ENCODE results near the gene RFX4. TPM values are rescaled to one million over a fixed set of nuclear protein-coding genes. Genes with fewer than 3 reads are reported as not detected.

RFX4 gene
- total and polyA plus RNA-seq, 2 donors (not counting 3 experiments of a cell fraction or from before 2014, with no cell fraction given) = not detected

DNA sequence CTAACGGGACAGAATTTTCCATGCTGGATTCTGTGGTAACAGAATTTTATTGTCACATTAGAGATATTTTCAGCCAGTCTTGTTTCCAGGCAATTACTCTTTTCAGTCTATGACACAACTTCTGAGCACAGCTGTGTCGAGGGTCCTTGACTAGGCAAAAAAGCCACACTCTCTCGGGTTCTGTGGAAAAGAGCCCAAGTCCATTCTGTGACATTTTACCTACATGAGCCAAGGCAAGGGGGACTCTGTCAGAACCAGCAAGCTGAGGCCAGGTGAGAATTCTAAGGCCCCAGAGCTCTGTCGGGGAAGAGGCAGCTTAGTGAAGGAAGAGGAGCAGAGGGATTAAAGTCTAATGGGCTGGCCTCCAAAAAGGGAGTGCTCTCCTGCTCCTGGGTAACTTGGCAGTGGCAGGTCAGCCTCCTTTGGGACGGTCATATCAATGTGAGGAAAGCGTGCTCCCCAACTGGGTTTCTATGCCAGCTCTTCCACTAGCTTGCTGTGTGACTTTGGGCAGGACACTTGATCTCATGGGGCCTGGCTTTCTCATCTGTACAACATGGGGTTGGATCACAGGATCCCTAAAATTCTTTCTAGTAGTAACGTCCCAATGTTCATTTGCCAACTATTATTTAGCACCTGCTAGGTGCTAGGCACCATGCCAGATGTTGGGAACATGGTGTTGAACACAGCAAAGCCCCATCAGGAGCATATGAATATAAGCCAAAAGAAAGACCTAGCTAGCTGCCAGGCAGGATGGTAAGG, 175.7 kb downstream of the RFX4 start:
- Histone ChIP-seq H4K20me1 (replicated peaks; ENCODE audit: control insufficient read depth, extremely low read depth, insufficient read depth, low read length) (no peaks in the 10 kb centered on the region), H3K9me1 (replicated peaks; ENCODE audit: control insufficient read depth, extremely low read depth, insufficient read depth, low read length) (no peaks in the 10 kb centered on the region), H2AFZ (ENCODE audit: low read depth, low read length) (no peak overlapping the region), H3K9ac (replicated peaks; ENCODE audit: extremely low read depth, insufficient read depth, low read length) (no peak overlapping the region), H3K36me3 (ENCODE audit: control insufficient read depth in 2 of 2, extremely low read depth in 1 of 2, insufficient read depth in 2 of 2, low read length in 2 of 2) (no peaks in the 10 kb centered on the region), H3K4me1 (ENCODE audit: control insufficient read depth, extremely low read depth, insufficient read depth, low read length) (no peaks in the 10 kb centered on the region), H3K27ac (ENCODE audit: insufficient read depth, low read depth, low read length) (no peak overlapping the region), H3K27me3 (ENCODE audit: control insufficient read depth in 2 of 2, insufficient read depth in 2 of 2, low read length in 2 of 2) (peaks cover 0 to 2% of the 10 kb centered on the region in 2 experiments), H3K79me2 (ENCODE audit: control insufficient read depth, insufficient read depth, low read length) (no peaks in the 10 kb centered on the region), H3K9me3 (replicated peaks; ENCODE audit: control insufficient read depth, insufficient read depth, low read length) (no peaks in the 10 kb centered on the region), H3K4me3 (replicated peaks in 1 of 3; ENCODE audit: insufficient read depth in 1 of 3, low read depth in 1 of 3, low read length in 3 of 3) (no peak overlapping the region), H3K4me2 (ENCODE audit: insufficient read depth, low read length) (no peak overlapping the region)
- CTCF ChIA-PET = interaction anchor here (0.5 to 2.9 kb wide), 3 partner anchors 8 to 24 kb away, joined by 3 to 11 read pairs (median 3); no protein-coding TSS in a partner anchor
- intact Hi-C loops (cut with micrococcal nuclease) = no loop called here
- BruUV-seq (replicated peaks) = no TSS peak
- TF ChIP-seq, protein P1, sequence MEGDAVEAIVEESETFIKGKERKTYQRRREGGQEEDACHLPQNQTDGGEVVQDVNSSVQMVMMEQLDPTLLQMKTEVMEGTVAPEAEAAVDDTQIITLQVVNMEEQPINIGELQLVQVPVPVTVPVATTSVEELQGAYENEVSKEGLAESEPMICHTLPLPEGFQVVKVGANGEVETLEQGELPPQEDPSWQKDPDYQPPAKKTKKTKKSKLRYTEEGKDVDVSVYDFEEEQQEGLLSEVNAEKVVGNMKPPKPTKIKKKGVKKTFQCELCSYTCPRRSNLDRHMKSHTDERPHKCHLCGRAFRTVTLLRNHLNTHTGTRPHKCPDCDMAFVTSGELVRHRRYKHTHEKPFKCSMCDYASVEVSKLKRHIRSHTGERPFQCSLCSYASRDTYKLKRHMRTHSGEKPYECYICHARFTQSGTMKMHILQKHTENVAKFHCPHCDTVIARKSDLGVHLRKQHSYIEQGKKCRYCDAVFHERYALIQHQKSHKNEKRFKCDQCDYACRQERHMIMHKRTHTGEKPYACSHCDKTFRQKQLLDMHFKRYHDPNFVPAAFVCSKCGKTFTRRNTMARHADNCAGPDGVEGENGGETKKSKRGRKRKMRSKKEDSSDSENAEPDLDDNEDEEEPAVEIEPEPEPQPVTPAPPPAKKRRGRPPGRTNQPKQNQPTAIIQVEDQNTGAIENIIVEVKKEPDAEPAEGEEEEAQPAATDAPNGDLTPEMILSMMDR (IDR thresholded peaks at IDR 0.05; ENCODE audit: extremely low read depth in 1 of 2, insufficient read depth in 1 of 2, low read depth in 1 of 2, low read length in 2 of 2) = no peak
- TF ChIP-seq JUN (IDR thresholded peaks at IDR 0.05; ENCODE audit: borderline replicate concordance, insufficient read depth, insufficient read length, low read depth) (no peak), POLR2A (IDR thresholded peaks at IDR 0.05; ENCODE audit: low read depth, low read length) (no peak), MYC (IDR thresholded peaks at IDR 0.05; ENCODE audit: low read depth, low read length) (no peak), GATA2 (IDR thresholded peaks at IDR 0.05; ENCODE audit: insufficient read depth, insufficient read length, low read depth, low read length) (no peak), FOS (IDR thresholded peaks at IDR 0.05; ENCODE audit: borderline replicate concordance, insufficient read depth, low read length) (no peak)
- TF ChIP-seq, protein P2, sequence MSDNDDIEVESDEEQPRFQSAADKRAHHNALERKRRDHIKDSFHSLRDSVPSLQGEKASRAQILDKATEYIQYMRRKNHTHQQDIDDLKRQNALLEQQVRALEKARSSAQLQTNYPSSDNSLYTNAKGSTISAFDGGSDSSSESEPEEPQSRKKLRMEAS (IDR thresholded peaks at IDR 0.05; ENCODE audit: insufficient read depth, insufficient read length) = no peak
- no peak for DNase-seq (ENCODE audit: low read depth, low spot score)
- dilution Hi-C loops (cut with MboI; ENCODE audit: extremely low pct_ligation_motif_present, low sequenced_read_pairs) = no loop called here
- POLR2A ChIA-PET = no interaction called here
- FAIRE-seq = no peak

All from endothelial cell of umbilical vein (primary cell).